Thoracic aorta (tissue), 2 donors: ENCODE data around the gene SMPD3. TPM values are rescaled to one million over a fixed set of nuclear protein-coding genes. Genes with fewer than 3 reads are reported as not detected.
A peak's percentile ranks its signal among the peaks of the same experiment; 100 is the strongest.

Source experiments
- ATAC-seq: fragments of 150-250 bp; one replicate; pipeline ENCODE4 v1.8.0; 2017; ENCODE audit warnings: low read depth; ENCODE audit not compliant: insufficient number of reproducible peaks, low FRiP score
- DNase-seq: peaks from one replicate; pipeline ENCODE4 v3.0.0-alpha.2; 2020; ENCODE audit warnings: low spot score
- H3K27ac ChIP-seq, 2 donors: fragments of 200-600 bp; sonication (generic); 1 replicate in 1 of 2; 2 replicates in 1 of 2; pipeline ENCODE4 v1.5.1; 2016; ENCODE audit warnings: mild to moderate bottlenecking in 2 of 2, moderate library complexity in 2 of 2
- H3K27me3 ChIP-seq: fragments of 200-600 bp; sonication (generic); replicated peaks from 2 replicates; pipeline ENCODE4 v1.6.0; 2016; ENCODE audit warnings: mild to moderate bottlenecking; ENCODE audit not compliant: insufficient read depth
- H3K36me3 ChIP-seq: fragments of 200-600 bp; sonication (generic); one replicate; pipeline ENCODE4 v1.5.1; 2016
- H3K4me1 ChIP-seq, 2 donors: fragments of 200-600 bp; sonication (generic); 1 replicate in 1 of 2; 2 replicates in 1 of 2; pipeline versions ENCODE4 v1.5.1 to v1.6.0; 2016; ENCODE audit warnings: low read depth in 2 of 2, mild to moderate bottlenecking in 1 of 2; ENCODE audit not compliant: control insufficient read depth in 1 of 2
- H3K4me3 ChIP-seq: fragments of 200-600 bp; sonication (generic); 2 replicates; pipeline ENCODE4 v1.5.1; 2016; ENCODE audit warnings: mild to moderate bottlenecking
- H3K9me3 ChIP-seq: fragments of 200-600 bp; sonication (generic); 2 replicates; pipeline ENCODE4 v1.5.1; 2016
- total RNA-seq, 2 donors: library from RNA; depleted of rRNA; stranded (reverse); fragments of >200 nt; gene quantifications; one replicate each; pipeline versions ENCODE4 v1.1.0 to v1.2.3, GENCODE V29; 2016
- TF ChIP-seq, protein P1 (sequence below): fragments of 200-600 bp; sonication (generic); IDR thresholded peaks from one replicate; pipeline ENCODE4 v1.5.1; 2019; ENCODE audit warnings: antibody characterized with exemption

Gene SMPD3
- total RNA-seq, 2 donors from 2014 or later, result 0.41 to 6.5 TPM

DNA sequence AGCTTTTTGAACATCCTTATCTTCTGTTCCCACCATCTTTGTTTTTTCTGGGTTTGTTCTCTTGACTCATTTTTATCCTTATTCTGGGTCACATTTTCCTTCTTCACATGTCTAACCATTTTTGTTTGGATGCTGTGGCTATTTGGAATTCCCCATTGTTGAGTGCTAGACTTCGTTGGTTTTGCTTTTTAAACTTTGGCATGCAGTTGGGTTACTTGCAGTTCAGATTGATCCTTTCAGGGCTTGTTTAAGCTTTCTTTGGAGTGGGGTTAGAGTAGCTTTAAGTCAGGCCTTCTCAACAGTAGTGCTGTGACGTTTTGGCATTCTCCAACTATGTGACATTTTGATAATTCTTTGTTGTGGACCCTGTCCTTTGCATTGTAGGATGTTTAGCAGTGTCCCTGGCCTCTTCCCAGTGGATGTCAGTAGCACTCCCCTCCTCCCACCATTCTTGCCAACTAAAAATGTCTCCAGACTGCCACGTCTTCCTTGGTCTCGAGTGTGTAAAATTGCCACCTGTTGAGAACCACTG lies 116.4 kb downstream of the SMPD3 start:
- Histone ChIP-seq H3K27ac (peak overlapping the region; percentile 25 to 38), H3K9me3 (no peaks in the 10 kb centered on the region), H3K27me3 (no peaks in the 10 kb centered on the region), H3K36me3 (peaks cover under 1% of the 10 kb centered on the region), H3K4me1 (peaks cover 0 to 21% of the 10 kb centered on the region in 2 donors), H3K4me3 (no peak overlapping the region)
- TF ChIP-seq, protein P1, sequence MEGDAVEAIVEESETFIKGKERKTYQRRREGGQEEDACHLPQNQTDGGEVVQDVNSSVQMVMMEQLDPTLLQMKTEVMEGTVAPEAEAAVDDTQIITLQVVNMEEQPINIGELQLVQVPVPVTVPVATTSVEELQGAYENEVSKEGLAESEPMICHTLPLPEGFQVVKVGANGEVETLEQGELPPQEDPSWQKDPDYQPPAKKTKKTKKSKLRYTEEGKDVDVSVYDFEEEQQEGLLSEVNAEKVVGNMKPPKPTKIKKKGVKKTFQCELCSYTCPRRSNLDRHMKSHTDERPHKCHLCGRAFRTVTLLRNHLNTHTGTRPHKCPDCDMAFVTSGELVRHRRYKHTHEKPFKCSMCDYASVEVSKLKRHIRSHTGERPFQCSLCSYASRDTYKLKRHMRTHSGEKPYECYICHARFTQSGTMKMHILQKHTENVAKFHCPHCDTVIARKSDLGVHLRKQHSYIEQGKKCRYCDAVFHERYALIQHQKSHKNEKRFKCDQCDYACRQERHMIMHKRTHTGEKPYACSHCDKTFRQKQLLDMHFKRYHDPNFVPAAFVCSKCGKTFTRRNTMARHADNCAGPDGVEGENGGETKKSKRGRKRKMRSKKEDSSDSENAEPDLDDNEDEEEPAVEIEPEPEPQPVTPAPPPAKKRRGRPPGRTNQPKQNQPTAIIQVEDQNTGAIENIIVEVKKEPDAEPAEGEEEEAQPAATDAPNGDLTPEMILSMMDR, result no peak
- DNase-seq (no peak), ATAC-seq (no peak)

DNA sequence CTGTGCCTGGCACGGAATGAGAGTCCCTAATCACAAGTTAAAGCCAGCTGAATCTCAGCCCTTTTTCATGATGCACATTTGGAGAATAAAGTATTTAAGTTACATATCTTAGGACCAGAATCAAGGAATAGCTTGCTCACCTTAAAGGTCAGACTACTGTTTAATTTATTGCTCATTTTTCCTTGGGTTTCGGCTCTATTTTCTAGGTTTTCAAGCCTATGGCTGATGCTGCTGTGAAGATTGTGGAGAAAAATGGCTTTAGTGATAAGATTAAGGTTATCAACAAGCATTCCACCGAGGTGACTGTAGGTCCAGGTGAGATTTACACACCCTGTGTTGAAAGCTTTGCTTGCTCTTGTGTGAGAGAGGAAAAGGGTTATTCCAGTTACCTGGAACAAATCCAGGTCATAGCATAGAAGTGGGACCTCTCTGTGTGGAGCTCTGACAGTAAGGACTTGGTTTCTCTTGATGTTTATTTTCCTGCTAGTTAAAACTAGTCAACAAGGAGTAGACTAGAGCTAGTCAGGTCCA lies 119.4 kb downstream of the SMPD3 start:
- H3K4me3 ChIP-seq, result no peak overlapping the region
- no peak for ATAC-seq
- TF ChIP-seq, protein P1, result no peak
- no peak overlapping the region for H3K27ac ChIP-seq
- H3K9me3 ChIP-seq, result no peaks in the 10 kb centered on the region
- no peaks in the 10 kb centered on the region for H3K27me3 ChIP-seq
- DNase-seq, result no peak
- peaks cover 0 to 21% of the 10 kb centered on the region in 2 donors for H3K4me1 ChIP-seq
- peaks cover 21% of the 10 kb centered on the region for H3K36me3 ChIP-seq

DNA sequence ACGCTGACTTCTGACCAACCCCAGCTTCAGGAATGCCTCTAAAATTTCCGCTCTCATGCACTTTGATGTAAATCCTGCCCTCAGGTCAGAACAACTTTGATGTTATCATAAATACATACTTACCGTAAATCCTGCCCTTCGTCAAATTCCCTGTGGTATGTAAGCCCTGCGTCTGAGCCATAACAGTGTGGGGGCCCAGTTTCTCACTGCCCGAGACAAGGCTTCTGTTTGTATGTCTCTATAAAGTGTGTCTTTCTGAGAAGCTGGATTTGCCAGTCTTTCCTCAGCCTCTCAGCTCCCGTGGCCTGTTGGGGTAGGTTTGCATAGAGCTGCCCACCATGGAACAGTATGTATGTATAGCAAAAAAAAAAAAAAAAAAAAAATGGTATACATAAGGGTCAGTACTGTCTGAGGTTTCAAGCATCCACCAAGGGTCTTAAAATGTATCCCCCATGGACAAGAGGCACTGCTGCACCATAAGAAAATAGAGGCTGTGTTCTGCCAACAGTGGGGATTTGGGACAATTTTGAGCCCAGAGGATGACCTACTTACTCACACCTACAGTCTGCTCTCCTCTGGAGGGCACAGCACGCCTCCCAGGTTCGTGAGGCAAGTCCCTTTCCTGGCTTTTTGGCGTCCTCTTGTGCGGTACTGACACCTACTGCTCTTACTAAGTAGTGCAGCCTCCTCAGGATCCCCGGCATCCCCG lies 120.0 kb downstream of the SMPD3 start:
- no peak overlapping the region for H3K27ac ChIP-seq
- peaks cover 0 to 21% of the 10 kb centered on the region in 2 donors for H3K4me1 ChIP-seq
- TF ChIP-seq, protein P1, result peak; percentile 94
- DNase-seq (peak; percentile 55), ATAC-seq (peak; percentile 83)
- no peak overlapping the region for H3K4me3 ChIP-seq
- no peaks in the 10 kb centered on the region for H3K27me3 ChIP-seq
- peaks cover 22% of the 10 kb centered on the region for H3K36me3 ChIP-seq
- H3K9me3 ChIP-seq, result no peaks in the 10 kb centered on the region

DNA sequence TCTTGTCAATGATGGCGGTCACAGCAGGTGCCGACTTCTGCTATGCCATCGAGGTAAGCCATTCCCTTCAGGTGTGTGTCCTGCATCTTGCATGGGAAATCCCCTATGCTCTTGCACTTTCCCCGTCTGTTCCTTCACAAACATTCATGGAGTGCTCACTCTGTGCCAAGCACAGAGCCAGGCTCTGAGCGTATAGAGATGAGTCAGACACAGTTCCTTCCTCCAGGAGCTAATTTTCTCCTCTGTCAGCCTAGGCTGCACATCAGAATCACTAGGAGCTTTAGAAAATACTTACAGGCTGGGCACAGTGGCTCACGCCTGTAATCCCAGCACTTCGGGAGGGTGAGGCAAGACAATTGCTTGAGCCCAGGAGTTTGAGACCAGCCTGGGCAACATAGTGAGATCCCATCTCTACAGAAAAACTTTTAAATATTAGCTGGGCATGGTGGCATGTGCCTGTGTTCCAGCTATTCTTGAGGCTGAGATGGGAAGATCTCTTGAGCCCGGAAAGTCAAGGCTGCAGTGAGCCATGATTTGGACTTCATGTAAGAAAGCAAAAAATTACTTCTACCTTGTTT lies 123.4 kb downstream of the SMPD3 start:
- no peak for ATAC-seq
- no peak overlapping the region for H3K4me3 ChIP-seq
- DNase-seq, result no peak
- no peaks in the 10 kb centered on the region for H3K4me1 ChIP-seq
- H3K27me3 ChIP-seq, result no peaks in the 10 kb centered on the region
- TF ChIP-seq, protein P1, result no peak
- no peaks in the 10 kb centered on the region for H3K9me3 ChIP-seq
- H3K27ac ChIP-seq, result no peak overlapping the region
- peaks cover 28% of the 10 kb centered on the region for H3K36me3 ChIP-seq

DNA sequence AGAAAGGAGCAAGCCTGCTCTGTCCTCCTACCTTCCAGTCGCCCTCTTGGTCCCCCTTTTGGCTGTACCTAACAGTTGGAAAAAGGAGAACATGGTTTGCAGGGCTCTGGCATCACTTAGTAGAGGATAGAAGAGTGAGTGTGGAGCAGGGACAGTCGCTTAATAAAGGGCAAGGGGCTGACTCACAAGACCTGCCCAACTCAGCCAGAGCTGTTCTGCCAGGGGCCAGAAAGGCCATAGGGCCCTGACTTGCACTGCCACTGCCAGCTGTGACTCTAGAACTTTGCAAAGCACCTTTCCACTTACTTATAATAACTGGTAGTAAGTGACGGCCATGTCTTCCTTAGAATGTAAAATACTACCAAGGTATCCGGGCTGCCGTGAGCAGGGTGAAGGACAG lies 124.0 kb downstream of the SMPD3 start:
- H3K4me3 ChIP-seq, result no peak overlapping the region
- H3K27me3 ChIP-seq, result no peaks in the 10 kb centered on the region
- H3K4me1 ChIP-seq, result no peaks in the 10 kb centered on the region
- TF ChIP-seq, protein P1, result no peak
- ATAC-seq (no peak), DNase-seq (no peak)
- H3K27ac ChIP-seq, result no peak overlapping the region
- H3K9me3 ChIP-seq, result no peaks in the 10 kb centered on the region
- peaks cover 30% of the 10 kb centered on the region for H3K36me3 ChIP-seq
